B cell (primary cell): ENCODE measurements around the gene EME1. TPM values are rescaled to one million over a fixed set of nuclear protein-coding genes. Genes with fewer than 3 reads are reported as not detected.
A peak's percentile ranks its signal among the peaks of the same experiment; 100 is the strongest.

Experiments
- ATAC-seq: fragments of 200-7000 bp; cut with Tn5 transposase; one replicate; pipeline ENCODE4 v1.10.0; 2021; ENCODE audit warnings: low read depth, mild to moderate bottlenecking, moderate number of reproducible peaks, moderate library complexity
- CTCF ChIA-PET: fragments of 350-600 bp; sonication (Branson Sonifier 250); formaldehyde crosslinking; loops from one replicate; lab custom pipeline; 2021; ENCODE audit warnings: antibody characterized with exemption, inconsistent platforms; lab: Charles Lee
- POLR2A ChIA-PET: fragments of 350-600 bp; sonication (Branson Sonifier 250); formaldehyde crosslinking; loops from one replicate; lab custom pipeline; 2021; ENCODE audit warnings: antibody characterized with exemption; lab: Charles Lee
- DNase-seq: peaks from one replicate; pipeline ENCODE4 v3.0.0; 2013
- H2AFZ ChIP-seq: 2 replicates; pipeline ENCODE4 v1.6.1; 2012; ENCODE audit warnings: mild to moderate bottlenecking, low read depth, low read length; ENCODE audit not compliant: insufficient read depth, poor library complexity, severe bottlenecking
- H3K27ac ChIP-seq, 2 donors: 1 replicate in 1 of 2; 2 replicates in 1 of 2; pipeline ENCODE4 v1.5.1; 2012 to 2013; ENCODE audit warnings: low read length in 2 of 2, mild to moderate bottlenecking in 2 of 2, moderate library complexity in 1 of 2
- H3K27me3 ChIP-seq, 4 experiments: fragments of 200-600 bp in 1 of 4; sonication (generic) in 1 of 4; replicated peaks in 1 of 4; 1 replicate in 2 of 4; 2 replicates in 2 of 4; pipeline versions ENCODE4 v1.6.1 to v1.7.0; 2013 to 2016; ENCODE audit warnings: low read length in 3 of 4, mild to moderate bottlenecking in 2 of 4, mixed read lengths in 1 of 4, moderate library complexity in 1 of 4; ENCODE audit not compliant: insufficient read depth in 4 of 4, control insufficient read depth in 3 of 4; ENCODE audit errors: control extremely low read depth in 1 of 4
- H3K36me3 ChIP-seq, 2 experiments: replicated peaks in 1 of 2; 1 replicate in 1 of 2; 2 replicates in 1 of 2; pipeline versions ENCODE4 v1.6.1 to v1.7.1; 2013; ENCODE audit warnings: low read length in 1 of 2; ENCODE audit not compliant: insufficient read depth in 2 of 2, control insufficient read depth in 1 of 2; ENCODE audit errors: control extremely low read depth in 1 of 2, extremely low read depth in 1 of 2
- H3K4me1 ChIP-seq, 2 donors: fragments of 200-600 bp in 1 of 2; sonication (generic) in 1 of 2; 1 replicate in 1 of 2; 2 replicates in 1 of 2; pipeline versions ENCODE4 v1.5.1 to v1.6.1; 2013 to 2017; ENCODE audit warnings: low read length in 2 of 2; ENCODE audit not compliant: control insufficient read depth in 2 of 2, insufficient read depth in 2 of 2
- H3K4me2 ChIP-seq: replicated peaks from 2 replicates; pipeline ENCODE3; 2012; ENCODE audit warnings: mild to moderate bottlenecking, low read depth, low read length; ENCODE audit not compliant: poor library complexity, severe bottlenecking
- H3K4me3 ChIP-seq, 5 experiments: fragments of 200-600 bp in 1 of 5; sonication (generic) in 1 of 5; 1 replicate in 3 of 5; 2 replicates in 2 of 5; pipeline versions ENCODE4 v1.5.1 to v1.7.0; 2011 to 2016; ENCODE audit warnings: low read length in 4 of 5, mild to moderate bottlenecking in 4 of 5, low read depth in 2 of 5, control low read depth in 1 of 5, moderate library complexity in 1 of 5; ENCODE audit not compliant: insufficient read depth in 1 of 5; ENCODE audit errors: control extremely low read depth in 1 of 5, extremely low read depth in 1 of 5
- H3K79me2 ChIP-seq: fragments of 200-600 bp; sonication (generic); one replicate; pipeline ENCODE4 v1.6.0; 2016; ENCODE audit warnings: low read length; ENCODE audit not compliant: control insufficient read depth, insufficient read depth
- H3K9ac ChIP-seq: fragments of 200-600 bp; sonication (generic); 2 replicates; pipeline ENCODE4 v1.6.1; 2017; ENCODE audit warnings: mild to moderate bottlenecking, low read length, moderate library complexity
- H3K9me3 ChIP-seq, 3 donors: one replicate each; pipeline versions ENCODE4 v1.6.1 to v1.7.1; 2013; ENCODE audit warnings: low read length in 2 of 3; ENCODE audit not compliant: control insufficient read depth in 2 of 3, insufficient read depth in 1 of 3; ENCODE audit errors: control extremely low read depth in 1 of 3
- H4K20me1 ChIP-seq: 2 replicates; pipeline ENCODE4 v1.6.0; 2012; ENCODE audit warnings: mild to moderate bottlenecking, low read length; ENCODE audit not compliant: insufficient read depth, control insufficient read depth, poor library complexity, severe bottlenecking
- H3K27ac Mint-ChIP-seq: one replicate; pipeline ENCODE4 v1.8.0; 2021; ENCODE audit warnings: mixed read lengths
- H3K27me3 Mint-ChIP-seq: one replicate; pipeline ENCODE4 v1.8.0; 2021; ENCODE audit warnings: mixed read lengths
- H3K4me1 Mint-ChIP-seq: one replicate; pipeline ENCODE4 v1.8.0; 2021; ENCODE audit warnings: mixed read lengths
- H3K4me3 Mint-ChIP-seq: one replicate; pipeline ENCODE4 v1.8.0; 2021; ENCODE audit warnings: mixed read lengths
- H3K9me3 Mint-ChIP-seq: one replicate; pipeline ENCODE4 v1.8.0; 2022; ENCODE audit warnings: mixed read lengths; ENCODE audit not compliant: insufficient read depth
- EZH2 ChIP-seq: IDR thresholded peaks from 2 replicates; pipeline ENCODE4 v1.6.1; 2012; ENCODE audit warnings: borderline replicate concordance, low read depth, mild to moderate bottlenecking, moderate library complexity, low read length; ENCODE audit not compliant: insufficient read depth, poor library complexity, severe bottlenecking
- WGBS: methylation state at CpG from one replicate; pipeline ENCODE4 v1.1.5; 2013; ENCODE audit warnings: missing lambda C conversion rate; ENCODE audit not compliant: insufficient coverage; 5-methylcytosine and 5-hydroxymethylcytosine counted together
- intact Hi-C: fragments of 100-400 bp; cut with micrococcal nuclease; formaldehyde crosslinking; loops from one replicate; pipeline ENCODE4 v1.10.0; 2022
- polyA plus RNA-seq: library from polyadenylated mRNA; depleted of rRNA; stranded (reverse); fragments of >200 nt; gene quantifications from 2 replicates; pipeline ENCODE4 v1.2.3, GENCODE V29; 2012
- total RNA-seq, 2 donors: library from RNA; stranded (reverse); fragments of 120-200 nt in 1 of 2; gene quantifications; 1 replicate in 1 of 2; 2 replicates in 1 of 2; pipeline versions ENCODE4 v1.2.3 to v1.2.4, GENCODE V29; 2013 to 2022
- TF ChIP-seq, protein P1 (sequence below): fragments of 200-600 bp; IDR thresholded peaks from one replicate; pipeline ENCODE4 v1.8.0; 2022; ENCODE audit warnings: antibody characterized with exemption, mild to moderate bottlenecking

Gene EME1
- total and polyA plus RNA-seq, 2 donors (not counting 1 experiment from before 2014, with no cell fraction given), result 1.6 to 2.3 TPM

DNA sequence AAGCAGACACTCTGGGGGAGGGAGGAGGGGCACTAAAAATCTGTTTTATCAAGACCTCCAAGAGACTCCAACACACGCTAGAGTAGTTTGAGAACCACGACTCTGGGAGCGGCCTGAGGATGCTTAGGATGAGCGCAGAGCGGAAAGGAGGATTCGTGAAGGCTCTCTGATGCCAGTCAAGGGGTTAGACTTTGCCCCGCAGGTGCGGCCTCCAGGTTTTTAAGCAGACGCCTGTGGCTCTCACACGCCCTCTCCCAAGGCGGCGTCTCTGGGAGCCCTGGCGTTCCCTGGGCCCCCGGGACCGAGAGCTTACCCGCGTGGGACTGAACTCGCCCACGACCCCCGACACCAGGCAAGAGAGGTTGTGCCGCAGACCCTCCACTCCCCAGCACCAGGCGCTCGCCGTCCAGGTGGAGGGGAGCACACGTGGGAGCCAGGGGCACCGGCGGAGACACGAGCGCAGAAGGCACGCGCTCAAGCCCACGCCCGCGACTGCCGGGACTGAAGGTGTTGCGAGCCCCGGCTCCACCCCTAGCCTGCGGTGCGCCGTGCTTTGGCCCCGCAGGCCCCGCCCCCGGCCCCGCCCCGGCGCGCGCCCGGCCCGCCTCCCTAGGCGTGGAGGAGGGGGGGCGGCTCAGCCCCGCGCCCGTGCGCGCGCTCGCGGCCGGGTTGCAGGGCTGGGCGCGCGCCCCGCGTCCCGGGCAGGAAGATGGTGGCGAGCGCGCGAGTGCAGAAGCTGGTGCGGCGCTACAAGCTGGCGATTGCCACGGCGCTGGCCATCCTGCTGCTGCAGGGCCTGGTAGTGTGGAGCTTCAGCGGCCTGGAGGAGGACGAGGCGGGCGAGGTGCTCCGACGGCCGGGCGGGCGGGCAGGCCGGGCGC, 27.4 kb upstream of the EME1 start, which contains the start of gene XYLT2:
XYLT2 (plus strand) TSS at position 695 of the 881 bp plus-strand sequence; CDS start at position 710, 15 bp downstream.
- ChIA-PET POLR2A (interaction anchor here (0.6 to 0.9 kb wide), 3 partner anchors 16 to 141 kb away, joined by 3 to 8 read pairs (median 4); partner anchors contain the start of gene LRRC59), CTCF (interaction anchor here (1.3 to 5.7 kb wide), 3 partner anchors 16 to 52 kb away, joined by 4 to 29 read pairs (median 5); partner anchors contain the start of gene LRRC59)
- intact Hi-C loops, result loop anchor here (1.0 to 2.0 kb wide), 4 partner anchors 17 to 163 kb away; partner anchors contain the start of genes EME1, LRRC59, MRPL27 and MYCBPAP
- Histone ChIP-seq H2AFZ (peak within 1 kb of the TSS; percentile 93), H3K9me3 (no peaks in the 10 kb centered on the region), H4K20me1 (no peaks in the 10 kb centered on the region), H3K4me2 (peak within 1 kb of the TSS; percentile 93), H3K9ac (peak within 1 kb of the TSS; percentile 76), H3K79me2 (peaks cover 25% of the 10 kb centered on the region), H3K36me3 (no peaks in the 10 kb centered on the region), H3K4me3 (peak within 1 kb of the TSS; percentile 9 to 80 (median 75)), H3K27ac (peak within 1 kb of the TSS; percentile 18 to 54), H3K27me3 (no peaks in the 10 kb centered on the region), H3K4me1 (peaks cover 10 to 21% of the 10 kb centered on the region in 2 donors)
- Mint-ChIP-seq H3K27ac (peak within 1 kb of the TSS; percentile 91), H3K4me3 (peak within 1 kb of the TSS; percentile 92), H3K9me3 (no peaks in the 10 kb centered on the region), H3K4me1 (peaks cover 32% of the 10 kb centered on the region), H3K27me3 (peaks cover 4% of the 10 kb centered on the region)
- WGBS, result 5% methylated on average over 87 of the region's 87 CpGs
- ATAC-seq (peak; percentile 95), DNase-seq (peak; percentile 95)
- TF ChIP-seq EZH2, result no peak
- TF ChIP-seq, protein P1, sequence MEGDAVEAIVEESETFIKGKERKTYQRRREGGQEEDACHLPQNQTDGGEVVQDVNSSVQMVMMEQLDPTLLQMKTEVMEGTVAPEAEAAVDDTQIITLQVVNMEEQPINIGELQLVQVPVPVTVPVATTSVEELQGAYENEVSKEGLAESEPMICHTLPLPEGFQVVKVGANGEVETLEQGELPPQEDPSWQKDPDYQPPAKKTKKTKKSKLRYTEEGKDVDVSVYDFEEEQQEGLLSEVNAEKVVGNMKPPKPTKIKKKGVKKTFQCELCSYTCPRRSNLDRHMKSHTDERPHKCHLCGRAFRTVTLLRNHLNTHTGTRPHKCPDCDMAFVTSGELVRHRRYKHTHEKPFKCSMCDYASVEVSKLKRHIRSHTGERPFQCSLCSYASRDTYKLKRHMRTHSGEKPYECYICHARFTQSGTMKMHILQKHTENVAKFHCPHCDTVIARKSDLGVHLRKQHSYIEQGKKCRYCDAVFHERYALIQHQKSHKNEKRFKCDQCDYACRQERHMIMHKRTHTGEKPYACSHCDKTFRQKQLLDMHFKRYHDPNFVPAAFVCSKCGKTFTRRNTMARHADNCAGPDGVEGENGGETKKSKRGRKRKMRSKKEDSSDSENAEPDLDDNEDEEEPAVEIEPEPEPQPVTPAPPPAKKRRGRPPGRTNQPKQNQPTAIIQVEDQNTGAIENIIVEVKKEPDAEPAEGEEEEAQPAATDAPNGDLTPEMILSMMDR, result no peak
